ENCODE data around the gene C18orf63.

DNA sequence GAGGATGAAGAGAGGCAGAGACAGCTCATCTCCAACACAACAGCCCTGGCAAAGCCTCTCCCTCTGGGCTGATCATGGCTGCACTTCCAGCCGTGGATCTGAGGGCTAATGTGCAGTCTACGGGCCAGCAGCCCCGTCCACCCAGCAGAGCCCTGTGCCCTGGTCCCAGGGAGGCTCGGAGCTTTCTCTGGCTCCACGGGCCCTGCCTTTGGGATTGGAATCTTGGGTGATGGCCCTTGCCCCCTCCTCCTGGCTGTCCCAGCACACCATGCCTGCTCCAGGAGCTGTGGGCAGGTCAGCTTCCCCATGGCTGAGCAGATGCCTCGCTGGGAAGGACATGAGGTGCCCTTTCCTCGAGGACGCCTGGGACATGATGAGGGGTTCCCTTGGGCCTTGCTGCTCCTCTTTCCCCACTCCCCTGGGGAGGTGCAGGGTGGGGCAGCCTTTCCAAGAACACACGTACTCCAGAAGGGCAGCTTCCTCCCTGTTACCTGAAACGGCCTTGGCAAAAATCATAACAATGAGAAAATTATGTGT, 66.9 kb downstream of the C18orf63 start:
- TF ChIP-seq, protein P1, sequence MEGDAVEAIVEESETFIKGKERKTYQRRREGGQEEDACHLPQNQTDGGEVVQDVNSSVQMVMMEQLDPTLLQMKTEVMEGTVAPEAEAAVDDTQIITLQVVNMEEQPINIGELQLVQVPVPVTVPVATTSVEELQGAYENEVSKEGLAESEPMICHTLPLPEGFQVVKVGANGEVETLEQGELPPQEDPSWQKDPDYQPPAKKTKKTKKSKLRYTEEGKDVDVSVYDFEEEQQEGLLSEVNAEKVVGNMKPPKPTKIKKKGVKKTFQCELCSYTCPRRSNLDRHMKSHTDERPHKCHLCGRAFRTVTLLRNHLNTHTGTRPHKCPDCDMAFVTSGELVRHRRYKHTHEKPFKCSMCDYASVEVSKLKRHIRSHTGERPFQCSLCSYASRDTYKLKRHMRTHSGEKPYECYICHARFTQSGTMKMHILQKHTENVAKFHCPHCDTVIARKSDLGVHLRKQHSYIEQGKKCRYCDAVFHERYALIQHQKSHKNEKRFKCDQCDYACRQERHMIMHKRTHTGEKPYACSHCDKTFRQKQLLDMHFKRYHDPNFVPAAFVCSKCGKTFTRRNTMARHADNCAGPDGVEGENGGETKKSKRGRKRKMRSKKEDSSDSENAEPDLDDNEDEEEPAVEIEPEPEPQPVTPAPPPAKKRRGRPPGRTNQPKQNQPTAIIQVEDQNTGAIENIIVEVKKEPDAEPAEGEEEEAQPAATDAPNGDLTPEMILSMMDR (conservative IDR thresholded peaks at IDR 0.05; ENCODE audit: low read depth, low read length), result no peak
- TF ChIP-seq EZH2 (IDR thresholded peaks at IDR 0.05; ENCODE audit: borderline replicate concordance, low read depth, low read length, poor library complexity, severe bottlenecking), result no peak
